GM23338 (cell line): ENCODE data around the gene KRTAP5-10. TPM values are rescaled to one million over a fixed set of nuclear protein-coding genes. Genes with fewer than 3 reads are reported as not detected.
"Not testable (repeated sequence)": the region's sequence is repeated elsewhere in the genome, so short reads cannot be mapped to it uniquely, and the experiment has no call there.

Source experiments
- ATAC-seq: fragments of 200-7000 bp; cut with Tn5 transposase; 3 replicates; pipeline ENCODE4 v1.9.1; 2020
- DNase-seq: peaks from one replicate; pipeline ENCODE4 v3.0.0-alpha.2; 2015; ENCODE audit warnings: low spot score
- H2AFZ ChIP-seq: fragments of 200-600 bp; sonication (generic); 2 replicates; pipeline ENCODE4 v1.8.0; 2016; ENCODE audit warnings: antibody characterized with exemption, mild to moderate bottlenecking, moderate library complexity
- H3F3A ChIP-seq: fragments of 200-600 bp; sonication (generic); replicated peaks from 2 replicates; pipeline ENCODE4 v1.8.0; 2017; ENCODE audit warnings: antibody characterized with exemption, mixed run types, low read depth
- H3K27ac ChIP-seq: fragments of 200-600 bp; sonication (generic); 2 replicates; pipeline ENCODE4 v1.6.1; 2016; ENCODE audit warnings: low read depth
- H3K27me3 ChIP-seq: fragments of 200-600 bp; sonication (generic); 2 replicates; pipeline ENCODE4 v1.8.0; 2016; ENCODE audit warnings: mild to moderate bottlenecking, mixed run types, moderate library complexity; ENCODE audit not compliant: insufficient read depth
- H3K36me3 ChIP-seq: fragments of 200-600 bp; sonication (generic); 2 replicates; pipeline ENCODE4 v1.8.0; 2016; ENCODE audit warnings: mild to moderate bottlenecking; ENCODE audit not compliant: insufficient read depth
- H3K4me1 ChIP-seq: fragments of 200-600 bp; sonication (generic); 2 replicates; pipeline ENCODE4 v1.8.0; 2016; ENCODE audit warnings: mild to moderate bottlenecking, moderate library complexity; ENCODE audit not compliant: insufficient read depth
- H3K4me2 ChIP-seq: fragments of 200-600 bp; sonication (generic); 2 replicates; pipeline ENCODE4 v1.7.1; 2017; ENCODE audit warnings: mixed run types
- H3K4me3 ChIP-seq: fragments of 200-600 bp; sonication (generic); 2 replicates; pipeline ENCODE4 v1.6.1; 2016; ENCODE audit warnings: mixed run types
- H3K79me2 ChIP-seq: fragments of 200-600 bp; sonication (generic); replicated peaks from 2 replicates; pipeline ENCODE4 v1.8.0; 2017; ENCODE audit warnings: mild to moderate bottlenecking; ENCODE audit not compliant: insufficient read depth
- H3K9me2 ChIP-seq: fragments of 200-600 bp; sonication (generic); 2 replicates; pipeline ENCODE4 v1.8.0; 2017; ENCODE audit not compliant: insufficient read depth
- H4K20me1 ChIP-seq: fragments of 200-600 bp; sonication (generic); replicated peaks from 2 replicates; pipeline ENCODE4 v1.8.0; 2017; ENCODE audit warnings: mild to moderate bottlenecking; ENCODE audit not compliant: insufficient read depth
- H3K27ac Mint-ChIP-seq: 2 replicates; pipeline ENCODE4 v1.8.0; 2020; ENCODE audit warnings: inconsistent platforms, mild to moderate bottlenecking, moderate library complexity, mixed read lengths
- H3K27me3 Mint-ChIP-seq: 3 replicates; pipeline ENCODE4 v1.8.0; 2022; ENCODE audit warnings: low read depth, mild to moderate bottlenecking, moderate library complexity, mixed read lengths, inconsistent platforms; ENCODE audit not compliant: insufficient read depth, poor library complexity
- H3K36me3 Mint-ChIP-seq: 3 replicates; pipeline ENCODE4 v1.8.0; 2021; ENCODE audit warnings: low read depth, mild to moderate bottlenecking, inconsistent platforms, moderate library complexity, mixed read lengths
- H3K4me1 Mint-ChIP-seq: 3 replicates; pipeline ENCODE4 v1.8.0; 2020; ENCODE audit warnings: mild to moderate bottlenecking, inconsistent platforms, mixed read lengths
- H3K4me3 Mint-ChIP-seq: 3 replicates; pipeline ENCODE4 v1.8.0; 2021; ENCODE audit warnings: moderate library complexity, mild to moderate bottlenecking, inconsistent platforms, mixed read lengths
- H3K9me3 Mint-ChIP-seq: 3 replicates; pipeline ENCODE4 v1.8.0; 2020; ENCODE audit warnings: moderate library complexity, mild to moderate bottlenecking, inconsistent platforms, mixed read lengths
- ETS1 ChIP-seq: IDR thresholded peaks from 2 replicates; pipeline ENCODE4 v1.6.1; 2016; ENCODE audit warnings: antibody characterized with exemption
- EZH2 ChIP-seq: fragments of 200-600 bp; sonication (generic); IDR thresholded peaks from one replicate; pipeline ENCODE4 v1.8.0; 2017; ENCODE audit warnings: antibody characterized with exemption, mild to moderate bottlenecking, low read depth; ENCODE audit not compliant: unreplicated experiment
- NANOG ChIP-seq: IDR thresholded peaks from 2 replicates; pipeline ENCODE4 v1.6.1; 2016; ENCODE audit warnings: antibody characterized with exemption, borderline replicate concordance
- POLR2AphosphoS5 ChIP-seq: IDR thresholded peaks from 2 replicates; pipeline ENCODE4 v1.6.1; 2016; ENCODE audit warnings: antibody characterized with exemption, low read depth
- STAT1 ChIP-seq: IDR thresholded peaks from one replicate; pipeline ENCODE4 v1.6.1; 2016; ENCODE audit warnings: antibody characterized with exemption; ENCODE audit not compliant: unreplicated experiment
- ZNF114 ChIP-seq: fragments of 250-450 bp; sonication (Bioruptor Pico); IDR thresholded peaks from 2 replicates; pipeline ENCODE4 v1.5.0; 2020; ENCODE audit warnings: mild to moderate bottlenecking, moderate library complexity
- ZNF331 ChIP-seq: fragments of 250-450 bp; sonication (Bioruptor Pico); IDR thresholded peaks from 2 replicates; pipeline ENCODE4 v1.5.0; 2020; ENCODE audit warnings: low read depth, mild to moderate bottlenecking, moderate library complexity
- polyA plus RNA-seq: library from polyadenylated mRNA; unstranded; fragments of >200 nt; fragmentation: Nextera tagmentation; extraction: Ambion mirVana; gene quantifications from 2 replicates; pipeline ENCODE4 v1.2.1, GENCODE V29; 2016
- total RNA-seq: library from RNA; depleted of rRNA; stranded (reverse); fragments of >200 nt; shearing (Covaris generic); gene quantifications from 2 replicates; pipeline ENCODE4 v1.2.3, GENCODE V29; 2014
- TF ChIP-seq, protein P1 (sequence below), 2 experiments: fragments of 200-600 bp in 1 of 2; sonication (generic) in 1 of 2; conservative IDR thresholded peaks; 2 replicates each; pipeline versions ENCODE4 v1.5.1 to v1.6.1; 2016 to 2017; ENCODE audit warnings: antibody characterized with exemption in 2 of 2, low read depth in 2 of 2, mild to moderate bottlenecking in 2 of 2, moderate library complexity in 1 of 2
- TF ChIP-seq, protein P2 (sequence below): IDR thresholded peaks from one replicate; pipeline ENCODE4 v1.6.1; 2018; ENCODE audit warnings: antibody characterized with exemption; ENCODE audit not compliant: unreplicated experiment

The KRTAP5-10 gene
- total and polyA plus RNA-seq, 2 experiments from 2014 or later: not detected

- TF ChIP-seq, protein P1, sequence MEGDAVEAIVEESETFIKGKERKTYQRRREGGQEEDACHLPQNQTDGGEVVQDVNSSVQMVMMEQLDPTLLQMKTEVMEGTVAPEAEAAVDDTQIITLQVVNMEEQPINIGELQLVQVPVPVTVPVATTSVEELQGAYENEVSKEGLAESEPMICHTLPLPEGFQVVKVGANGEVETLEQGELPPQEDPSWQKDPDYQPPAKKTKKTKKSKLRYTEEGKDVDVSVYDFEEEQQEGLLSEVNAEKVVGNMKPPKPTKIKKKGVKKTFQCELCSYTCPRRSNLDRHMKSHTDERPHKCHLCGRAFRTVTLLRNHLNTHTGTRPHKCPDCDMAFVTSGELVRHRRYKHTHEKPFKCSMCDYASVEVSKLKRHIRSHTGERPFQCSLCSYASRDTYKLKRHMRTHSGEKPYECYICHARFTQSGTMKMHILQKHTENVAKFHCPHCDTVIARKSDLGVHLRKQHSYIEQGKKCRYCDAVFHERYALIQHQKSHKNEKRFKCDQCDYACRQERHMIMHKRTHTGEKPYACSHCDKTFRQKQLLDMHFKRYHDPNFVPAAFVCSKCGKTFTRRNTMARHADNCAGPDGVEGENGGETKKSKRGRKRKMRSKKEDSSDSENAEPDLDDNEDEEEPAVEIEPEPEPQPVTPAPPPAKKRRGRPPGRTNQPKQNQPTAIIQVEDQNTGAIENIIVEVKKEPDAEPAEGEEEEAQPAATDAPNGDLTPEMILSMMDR (conservative IDR thresholded peaks at IDR 0.05; ENCODE audit: low read depth in 2 of 2): no peak
- TF ChIP-seq POLR2AphosphoS5 (no peak), STAT1 (no peak), ZNF114 (no peak), NANOG (no peak)
- TF ChIP-seq, protein P2, sequence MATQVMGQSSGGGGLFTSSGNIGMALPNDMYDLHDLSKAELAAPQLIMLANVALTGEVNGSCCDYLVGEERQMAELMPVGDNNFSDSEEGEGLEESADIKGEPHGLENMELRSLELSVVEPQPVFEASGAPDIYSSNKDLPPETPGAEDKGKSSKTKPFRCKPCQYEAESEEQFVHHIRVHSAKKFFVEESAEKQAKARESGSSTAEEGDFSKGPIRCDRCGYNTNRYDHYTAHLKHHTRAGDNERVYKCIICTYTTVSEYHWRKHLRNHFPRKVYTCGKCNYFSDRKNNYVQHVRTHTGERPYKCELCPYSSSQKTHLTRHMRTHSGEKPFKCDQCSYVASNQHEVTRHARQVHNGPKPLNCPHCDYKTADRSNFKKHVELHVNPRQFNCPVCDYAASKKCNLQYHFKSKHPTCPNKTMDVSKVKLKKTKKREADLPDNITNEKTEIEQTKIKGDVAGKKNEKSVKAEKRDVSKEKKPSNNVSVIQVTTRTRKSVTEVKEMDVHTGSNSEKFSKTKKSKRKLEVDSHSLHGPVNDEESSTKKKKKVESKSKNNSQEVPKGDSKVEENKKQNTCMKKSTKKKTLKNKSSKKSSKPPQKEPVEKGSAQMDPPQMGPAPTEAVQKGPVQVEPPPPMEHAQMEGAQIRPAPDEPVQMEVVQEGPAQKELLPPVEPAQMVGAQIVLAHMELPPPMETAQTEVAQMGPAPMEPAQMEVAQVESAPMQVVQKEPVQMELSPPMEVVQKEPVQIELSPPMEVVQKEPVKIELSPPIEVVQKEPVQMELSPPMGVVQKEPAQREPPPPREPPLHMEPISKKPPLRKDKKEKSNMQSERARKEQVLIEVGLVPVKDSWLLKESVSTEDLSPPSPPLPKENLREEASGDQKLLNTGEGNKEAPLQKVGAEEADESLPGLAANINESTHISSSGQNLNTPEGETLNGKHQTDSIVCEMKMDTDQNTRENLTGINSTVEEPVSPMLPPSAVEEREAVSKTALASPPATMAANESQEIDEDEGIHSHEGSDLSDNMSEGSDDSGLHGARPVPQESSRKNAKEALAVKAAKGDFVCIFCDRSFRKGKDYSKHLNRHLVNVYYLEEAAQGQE: no peak
Measured at GRCh38 chr11:71575723-71576424, 10.5 kb downstream of the KRTAP5-10 start (continued).

GRCh38 chr11:71576688-71577465 lies 11.5 kb downstream of the KRTAP5-10 start:
- not testable (repeated sequence) for H3F3A ChIP-seq, H3K9me3 Mint-ChIP-seq, DNase-seq, H3K79me2 ChIP-seq, H3K4me2 ChIP-seq, H3K27ac Mint-ChIP-seq, ATAC-seq, H4K20me1 ChIP-seq, H2AFZ ChIP-seq, H3K4me3 ChIP-seq, H3K27me3 ChIP-seq, H3K4me3 Mint-ChIP-seq, H3K36me3 Mint-ChIP-seq, H3K27ac ChIP-seq, H3K36me3 ChIP-seq, H3K9me2 ChIP-seq
- H3K4me1 ChIP-seq: peaks cover 11% of the 10 kb centered on the region
- peaks cover 15% of the 10 kb centered on the region for H3K27me3 Mint-ChIP-seq
- peaks cover 29% of the 10 kb centered on the region for H3K4me1 Mint-ChIP-seq

- DNase-seq (no peak), ATAC-seq (no peak)
- no peak overlapping the region for H3K27ac Mint-ChIP-seq
- Histone ChIP-seq H3K9me2 (no peaks in the 10 kb centered on the region), H2AFZ (no peak overlapping the region), H3K27ac (no peak overlapping the region), H3K4me1 (peaks cover 11% of the 10 kb centered on the region), H3K4me3 (no peak overlapping the region), H3K79me2 (no peaks in the 10 kb centered on the region), H3K4me2 (no peak overlapping the region), H3F3A (no peaks in the 10 kb centered on the region), H3K27me3 (no peaks in the 10 kb centered on the region), H3K36me3 (no peaks in the 10 kb centered on the region), H4K20me1 (no peaks in the 10 kb centered on the region)
- TF ChIP-seq ZNF114 (no peak), POLR2AphosphoS5 (no peak), EZH2 (no peak), ZNF331 (CRISPR knock-in tag) (no peak), ETS1 (no peak), STAT1 (no peak)
- TF ChIP-seq, protein P2: no peak
- peaks cover 32% of the 10 kb centered on the region for H3K4me1 Mint-ChIP-seq
- H3K27me3 Mint-ChIP-seq: peaks cover 15% of the 10 kb centered on the region
- H3K9me3 Mint-ChIP-seq: no peaks in the 10 kb centered on the region
- no peak overlapping the region for H3K4me3 Mint-ChIP-seq
- no peaks in the 10 kb centered on the region for H3K36me3 Mint-ChIP-seq
Measured at GRCh38 chr11:71577469-71578004, 12.2 kb downstream of the KRTAP5-10 start.
